ENCODE data around the gene TSC2. TPM values are rescaled to one million over a fixed set of nuclear protein-coding genes. Genes with fewer than 3 reads are reported as not detected.

The TSC2 gene
- total and polyA plus RNA-seq, 2 experiments from 2014 or later: 52.2 to 53.7 TPM

- Histone ChIP-seq H3K4me2 (ENCODE audit: unreplicated experiment) (no peak overlapping the region), H2AFZ (no peak overlapping the region), H3K9ac (no peak overlapping the region), H3K9me2 (ENCODE audit: insufficient read depth) (no peaks in the 10 kb centered on the region), H3K9me3 (ENCODE audit: low read depth) (no peaks in the 10 kb centered on the region), H3F3A (ENCODE audit: insufficient read depth) (0 out of 2 replicates have a peak, but pooled peaks cover 10% of the 10 kb centered on the region), H4K20me1 (ENCODE audit: insufficient read depth) (no peaks in the 10 kb centered on the region), H3K4me1 (ENCODE audit: insufficient read depth) (no peaks in the 10 kb centered on the region), H3K27ac (no peak overlapping the region), H3K79me2 (ENCODE audit: insufficient read depth) (peaks cover 9% of the 10 kb centered on the region; the same call in 1 of the 2 replicates), H3K27me3 (replicated peaks; ENCODE audit: insufficient read depth) (no peaks in the 10 kb centered on the region), H3K36me3 (ENCODE audit: low read depth) (peaks cover 35% of the 10 kb centered on the region; the same call in 1 of the 2 replicates), H3K4me3 (no peak overlapping the region)
- in situ Hi-C loops (cut with MboI): no loop called here
- 86 to 87% methylated on average over 39 to 43 of the region's 44 CpGs for WGBS, 2 experiments (ENCODE audit: low coverage in 1 of 2, low lambda C conversion rate in 2 of 2, missing lambda C conversion rate in 2 of 2)
- TF ChIP-seq EZH2 (IDR thresholded peaks at IDR 0.05; ENCODE audit: insufficient read depth, poor library complexity, severe bottlenecking) (no peak), EZH2phosphoT487 (IDR thresholded peaks at IDR 0.05; ENCODE audit: insufficient read depth, low read depth) (no peak)
- no peak for DNase-seq
Observed at GRCh38 chr16:2089706-2090480, 42.1 kb downstream of the TSC2 start.

GRCh38 chr16:2090481-2090776, 42.6 kb downstream of the TSC2 start:
- DNase-seq: no peak
- no peak overlapping the region for H3K4me2 ChIP-seq (ENCODE audit: unreplicated experiment)
- peaks cover 10% of the 10 kb centered on the region; the same call in 1 of the 2 replicates for H3F3A ChIP-seq (ENCODE audit: insufficient read depth)
- no peak for TF ChIP-seq EZH2phosphoT487 (IDR thresholded peaks at IDR 0.05; ENCODE audit: insufficient read depth, low read depth)
- no peak for TF ChIP-seq EZH2 (IDR thresholded peaks at IDR 0.05; ENCODE audit: insufficient read depth, poor library complexity, severe bottlenecking)
- 94 to 100% methylated on average over 12 to 14 of the region's 14 CpGs for WGBS, 2 experiments (ENCODE audit: low coverage in 1 of 2, low lambda C conversion rate in 2 of 2, missing lambda C conversion rate in 2 of 2)
- H3K9me2 ChIP-seq (ENCODE audit: insufficient read depth): no peaks in the 10 kb centered on the region
- in situ Hi-C loops (cut with MboI): no loop called here
- no peaks in the 10 kb centered on the region for H4K20me1 ChIP-seq (ENCODE audit: insufficient read depth)
- no peak overlapping the region for H3K9ac ChIP-seq
- H3K36me3 ChIP-seq (ENCODE audit: low read depth): peaks cover 38% of the 10 kb centered on the region; the same call in 1 of the 2 replicates
- no peaks in the 10 kb centered on the region for H3K9me3 ChIP-seq (ENCODE audit: low read depth)
- no peak overlapping the region for H2AFZ ChIP-seq
- H3K27ac ChIP-seq: no peak overlapping the region
- no peaks in the 10 kb centered on the region for H3K27me3 ChIP-seq (replicated peaks; ENCODE audit: insufficient read depth)
- no peaks in the 10 kb centered on the region for H3K4me1 ChIP-seq (ENCODE audit: insufficient read depth)
- no peak overlapping the region for H3K4me3 ChIP-seq
- peaks cover 9% of the 10 kb centered on the region; the same call in 1 of the 2 replicates for H3K79me2 ChIP-seq (ENCODE audit: insufficient read depth)

DNA sequence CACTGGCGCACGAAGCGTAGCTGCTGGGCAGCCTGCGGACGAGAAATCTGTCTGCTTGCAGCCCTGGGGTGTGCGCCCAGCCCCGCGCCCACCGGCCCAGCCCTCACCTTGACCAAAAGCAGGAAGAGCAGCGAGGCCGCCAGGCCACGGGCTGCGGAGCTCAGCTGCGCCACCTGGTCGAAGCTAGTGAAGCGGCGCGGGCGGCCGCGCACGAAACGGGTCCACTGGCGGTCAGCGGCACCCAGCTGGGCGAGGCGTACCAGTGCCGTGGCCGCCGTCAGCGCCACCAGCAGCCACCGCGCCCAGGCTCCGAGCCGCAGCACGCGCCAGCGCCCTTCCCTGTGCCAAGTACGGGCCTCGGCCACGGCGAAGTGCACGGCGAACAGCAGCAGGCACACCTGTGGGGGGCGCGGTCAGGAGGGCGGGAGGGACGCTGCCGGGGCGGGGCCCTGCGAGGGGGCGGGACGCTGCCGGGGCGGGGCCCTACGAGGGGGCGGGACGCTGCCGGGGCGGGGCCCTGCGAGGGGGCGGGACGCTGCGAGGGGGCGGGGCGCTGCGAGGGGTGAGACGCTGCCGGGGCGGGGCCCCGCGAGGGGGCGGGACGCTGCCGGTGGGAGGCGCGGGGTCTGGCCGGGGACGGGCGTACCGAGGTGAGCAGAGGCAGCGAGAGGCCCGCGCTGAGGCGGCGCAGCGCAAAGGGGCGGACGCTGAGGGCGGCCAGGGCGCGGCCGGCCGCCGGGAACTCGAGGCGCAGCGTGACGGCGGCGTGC, 43.2 kb downstream of the TSC2 start:
- H3K9me3 ChIP-seq (ENCODE audit: low read depth): no peaks in the 10 kb centered on the region
- 77 to 94% methylated on average over 55 to 95 of the region's 101 CpGs for WGBS, 2 experiments (ENCODE audit: low coverage in 1 of 2, low lambda C conversion rate in 2 of 2, missing lambda C conversion rate in 2 of 2)
- peak; percentile 62 for DNase-seq
- TF ChIP-seq EZH2 (IDR thresholded peaks at IDR 0.05; ENCODE audit: insufficient read depth, poor library complexity, severe bottlenecking): no peak
- TF ChIP-seq EZH2phosphoT487 (IDR thresholded peaks at IDR 0.05; ENCODE audit: insufficient read depth, low read depth): no peak
- no peak overlapping the region for H3K4me2 ChIP-seq (ENCODE audit: unreplicated experiment)
- H4K20me1 ChIP-seq (ENCODE audit: insufficient read depth): no peaks in the 10 kb centered on the region
- in situ Hi-C loops (cut with MboI): no loop called here
- H3K4me3 ChIP-seq: no peak overlapping the region
- peaks cover 15% of the 10 kb centered on the region; the same call in 1 of the 2 replicates for H3F3A ChIP-seq (ENCODE audit: insufficient read depth)
- H3K9ac ChIP-seq: no peak overlapping the region
- no peaks in the 10 kb centered on the region for H3K27me3 ChIP-seq (replicated peaks; ENCODE audit: insufficient read depth)
- peaks cover 41% of the 10 kb centered on the region; the same call in 1 of the 2 replicates for H3K36me3 ChIP-seq (ENCODE audit: low read depth)
- H2AFZ ChIP-seq: no peak overlapping the region
- H3K9me2 ChIP-seq (ENCODE audit: insufficient read depth): no peaks in the 10 kb centered on the region
- no peak overlapping the region for H3K27ac ChIP-seq
- no peaks in the 10 kb centered on the region for H3K4me1 ChIP-seq (ENCODE audit: insufficient read depth)
- peaks cover 12% of the 10 kb centered on the region; the same call in 1 of the 2 replicates for H3K79me2 ChIP-seq (ENCODE audit: insufficient read depth)

- no peaks in the 10 kb centered on the region for H3K9me3 ChIP-seq (ENCODE audit: low read depth)
- WGBS, 2 experiments (ENCODE audit: low coverage in 1 of 2, low lambda C conversion rate in 2 of 2, missing lambda C conversion rate in 2 of 2): 95 to 96% methylated on average over 42 to 46 of the region's 49 CpGs
Observed at GRCh38 chr16:2091547-2092255, 43.9 kb downstream of the TSC2 start.

More at GRCh38 chr16:2091547-2092255, 43.9 kb downstream of the TSC2 start:
- H3K9ac ChIP-seq: no peak overlapping the region
- no peak overlapping the region for H2AFZ ChIP-seq
- H3K27me3 ChIP-seq (replicated peaks; ENCODE audit: insufficient read depth): no peaks in the 10 kb centered on the region
- H3K36me3 ChIP-seq (ENCODE audit: low read depth): peaks cover 48% of the 10 kb centered on the region; the same call in 1 of the 2 replicates
- TF ChIP-seq EZH2 (IDR thresholded peaks at IDR 0.05; ENCODE audit: insufficient read depth, poor library complexity, severe bottlenecking): no peak
- TF ChIP-seq EZH2phosphoT487 (IDR thresholded peaks at IDR 0.05; ENCODE audit: insufficient read depth, low read depth): no peak
- H3K27ac ChIP-seq: no peak overlapping the region
- no peaks in the 10 kb centered on the region for H4K20me1 ChIP-seq (ENCODE audit: insufficient read depth)
- peaks cover 19% of the 10 kb centered on the region; the same call in 1 of the 2 replicates for H3K79me2 ChIP-seq (ENCODE audit: insufficient read depth)
- no peak for DNase-seq
- H3K4me1 ChIP-seq (ENCODE audit: insufficient read depth): no peaks in the 10 kb centered on the region
- H3K4me2 ChIP-seq (ENCODE audit: unreplicated experiment): no peak overlapping the region
- H3F3A ChIP-seq (ENCODE audit: insufficient read depth): peaks cover 22% of the 10 kb centered on the region; the same call in 1 of the 2 replicates
- in situ Hi-C loops (cut with MboI): no loop called here
- no peaks in the 10 kb centered on the region for H3K9me2 ChIP-seq (ENCODE audit: insufficient read depth)
- H3K4me3 ChIP-seq: no peak overlapping the region
